IMR-90 (cell line): Measurements from ENCODE around the gene TOM1L1.

ENCODE experiments used
- CEBPB ChIP-seq: IDR thresholded peaks from 2 replicates; pipeline ENCODE4 v1.6.1; 2012; ENCODE audit warnings: low read depth, low read length, improper control_type of control experiment
- FOS ChIP-seq: fragments of 150-350 bp; IDR thresholded peaks from 2 replicates; pipeline ENCODE4 v1.6.1; 2016; ENCODE audit warnings: low read depth, low read length
- MAFK ChIP-seq: IDR thresholded peaks from 2 replicates; pipeline ENCODE4 v1.6.1; 2012; ENCODE audit warnings: low read depth, low read length, improper control_type of control experiment
- MAZ ChIP-seq: IDR thresholded peaks from 2 replicates; pipeline ENCODE4 v1.6.1; 2012; ENCODE audit warnings: low read depth, mild to moderate bottlenecking, low read length, improper control_type of control experiment, moderate library complexity, borderline replicate concordance
- MXI1 ChIP-seq: IDR thresholded peaks from 2 replicates; pipeline ENCODE4 v1.6.1; 2012; ENCODE audit warnings: low read depth, mild to moderate bottlenecking, low read length, moderate library complexity, borderline replicate concordance
- NFE2L2 ChIP-seq: fragments of 150-350 bp; IDR thresholded peaks from 2 replicates; pipeline ENCODE4 v1.6.1; 2016; ENCODE audit warnings: low read depth, mild to moderate bottlenecking, low read length
- POLR2A ChIP-seq: IDR thresholded peaks from 2 replicates; pipeline ENCODE4 v1.6.1; 2012; ENCODE audit warnings: mild to moderate bottlenecking, low read depth, low read length
- RAD21 ChIP-seq: IDR thresholded peaks from 2 replicates; pipeline ENCODE4 v1.6.1; 2012; ENCODE audit warnings: low read length, improper control_type of control experiment
- RCOR1 ChIP-seq: IDR thresholded peaks from 2 replicates; pipeline ENCODE4 v1.6.1; 2012; ENCODE audit warnings: mild to moderate bottlenecking, low read length, improper control_type of control experiment; ENCODE audit not compliant: insufficient replicate concordance
- RFX5 ChIP-seq: IDR thresholded peaks from 2 replicates; pipeline ENCODE4 v1.8.0; 2012; ENCODE audit warnings: low read depth, mild to moderate bottlenecking, low read length, moderate library complexity
- SMC3 ChIP-seq: fragments of 150-350 bp; IDR thresholded peaks from 2 replicates; pipeline ENCODE4 v1.6.1; 2016; ENCODE audit warnings: low read depth, mild to moderate bottlenecking, antibody characterized with exemption, low read length, moderate library complexity
- TF ChIP-seq, protein P1 (sequence below): conservative IDR thresholded peaks from 2 replicates; pipeline ENCODE4 v1.5.1; 2012; ENCODE audit warnings: mild to moderate bottlenecking, low read depth, low read length, improper control_type of control experiment
- TF ChIP-seq, protein P2 (sequence below): fragments of 150-350 bp; IDR thresholded peaks from 2 replicates; pipeline ENCODE4 v1.6.1; 2017; ENCODE audit warnings: mild to moderate bottlenecking, antibody characterized with exemption, low read length, low read depth

DNA sequence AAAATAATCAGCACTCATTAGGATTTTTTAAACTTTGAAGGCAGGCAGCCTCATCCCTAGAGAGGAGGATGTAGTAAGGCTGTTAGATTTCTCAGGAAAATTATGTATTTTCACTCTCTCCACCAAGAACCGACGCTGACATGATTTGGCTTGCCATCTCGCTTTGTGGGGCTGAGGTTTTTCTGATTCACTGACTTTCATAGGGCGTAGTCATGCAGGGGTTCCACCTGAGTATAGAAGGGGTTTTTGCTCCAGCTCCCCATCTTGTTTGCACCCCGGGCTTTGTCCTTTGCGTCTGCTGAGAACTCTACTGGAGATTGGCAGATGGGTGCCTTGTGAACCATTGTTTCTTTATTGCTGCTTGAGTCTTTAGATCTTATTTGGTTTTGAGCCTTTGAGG, 20.2 kb downstream of the TOM1L1 start:
- TF ChIP-seq, protein P1, sequence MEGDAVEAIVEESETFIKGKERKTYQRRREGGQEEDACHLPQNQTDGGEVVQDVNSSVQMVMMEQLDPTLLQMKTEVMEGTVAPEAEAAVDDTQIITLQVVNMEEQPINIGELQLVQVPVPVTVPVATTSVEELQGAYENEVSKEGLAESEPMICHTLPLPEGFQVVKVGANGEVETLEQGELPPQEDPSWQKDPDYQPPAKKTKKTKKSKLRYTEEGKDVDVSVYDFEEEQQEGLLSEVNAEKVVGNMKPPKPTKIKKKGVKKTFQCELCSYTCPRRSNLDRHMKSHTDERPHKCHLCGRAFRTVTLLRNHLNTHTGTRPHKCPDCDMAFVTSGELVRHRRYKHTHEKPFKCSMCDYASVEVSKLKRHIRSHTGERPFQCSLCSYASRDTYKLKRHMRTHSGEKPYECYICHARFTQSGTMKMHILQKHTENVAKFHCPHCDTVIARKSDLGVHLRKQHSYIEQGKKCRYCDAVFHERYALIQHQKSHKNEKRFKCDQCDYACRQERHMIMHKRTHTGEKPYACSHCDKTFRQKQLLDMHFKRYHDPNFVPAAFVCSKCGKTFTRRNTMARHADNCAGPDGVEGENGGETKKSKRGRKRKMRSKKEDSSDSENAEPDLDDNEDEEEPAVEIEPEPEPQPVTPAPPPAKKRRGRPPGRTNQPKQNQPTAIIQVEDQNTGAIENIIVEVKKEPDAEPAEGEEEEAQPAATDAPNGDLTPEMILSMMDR, result no peak
- TF ChIP-seq POLR2A (no peak), RAD21 (no peak), CEBPB (no peak), RCOR1 (no peak), MXI1 (no peak), RFX5 (no peak), NFE2L2 (no peak), MAFK (no peak), MAZ (no peak), SMC3 (no peak), FOS (no peak)
- TF ChIP-seq, protein P2, sequence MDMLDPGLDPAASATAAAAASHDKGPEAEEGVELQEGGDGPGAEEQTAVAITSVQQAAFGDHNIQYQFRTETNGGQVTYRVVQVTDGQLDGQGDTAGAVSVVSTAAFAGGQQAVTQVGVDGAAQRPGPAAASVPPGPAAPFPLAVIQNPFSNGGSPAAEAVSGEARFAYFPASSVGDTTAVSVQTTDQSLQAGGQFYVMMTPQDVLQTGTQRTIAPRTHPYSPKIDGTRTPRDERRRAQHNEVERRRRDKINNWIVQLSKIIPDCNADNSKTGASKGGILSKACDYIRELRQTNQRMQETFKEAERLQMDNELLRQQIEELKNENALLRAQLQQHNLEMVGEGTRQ, result no peak
